HL-60 (cell line): Measurements from ENCODE around the gene GAS6.

Source experiments
- GABPA ChIP-seq: IDR thresholded peaks from 2 replicates; pipeline ENCODE4 v1.6.1; 2012; ENCODE audit warnings: low read depth
- POLR2AphosphoS5 ChIP-seq: IDR thresholded peaks from 2 replicates; pipeline ENCODE4 v1.6.1; 2012; ENCODE audit warnings: low read depth
- SPI1 ChIP-seq: IDR thresholded peaks from 2 replicates; pipeline ENCODE4 v1.6.1; 2012; ENCODE audit warnings: low read depth, mild to moderate bottlenecking, borderline replicate concordance
- TF ChIP-seq, protein P1 (sequence below): IDR thresholded peaks from 2 replicates; pipeline ENCODE4 v1.6.1; 2012; ENCODE audit warnings: low read depth; ENCODE audit not compliant: insufficient replicate concordance
- TF ChIP-seq, protein P2 (sequence below): IDR thresholded peaks from one replicate; pipeline ENCODE4 v1.5.1; 2011; ENCODE audit warnings: low read length, control low read depth, inconsistent platforms; ENCODE audit not compliant: insufficient read depth

DNA sequence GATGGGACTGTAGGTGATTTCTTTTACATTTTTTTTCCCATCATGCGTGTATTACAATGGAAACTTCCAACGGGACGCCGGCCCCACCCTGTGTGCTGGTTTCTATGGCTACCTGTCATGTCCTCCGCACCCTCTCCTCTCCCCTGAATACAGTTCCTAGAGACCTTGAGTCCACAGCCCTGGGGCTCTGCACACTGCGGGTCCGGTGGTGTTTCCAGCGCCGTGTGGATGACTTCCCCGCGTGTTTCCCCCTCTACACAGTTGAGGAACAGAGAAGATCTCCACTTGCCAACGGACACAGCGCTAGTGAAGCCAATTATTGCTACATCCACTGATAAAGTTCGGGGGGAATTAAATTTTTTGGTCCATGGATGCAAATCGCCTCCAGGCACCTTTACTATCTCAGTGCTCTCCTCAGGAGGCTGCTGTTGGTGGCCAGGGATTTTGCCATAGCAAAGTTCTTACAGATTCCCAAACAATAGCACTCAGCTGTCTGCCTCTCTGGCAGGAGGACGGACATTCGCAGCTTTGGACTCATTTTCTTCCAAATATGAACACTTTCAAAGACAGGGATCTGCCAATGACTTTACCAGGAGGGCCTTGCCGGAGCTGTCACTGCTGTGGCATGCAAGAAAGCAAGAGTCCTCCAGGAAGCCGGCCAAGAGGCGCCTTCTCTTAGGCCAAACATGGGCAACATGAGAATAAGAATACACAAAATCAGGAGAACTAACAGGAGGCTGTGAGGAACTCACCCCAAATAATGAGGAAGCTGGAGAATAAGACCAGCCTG, 39.3 kb upstream of the GAS6 start:
- TF ChIP-seq, protein P1, sequence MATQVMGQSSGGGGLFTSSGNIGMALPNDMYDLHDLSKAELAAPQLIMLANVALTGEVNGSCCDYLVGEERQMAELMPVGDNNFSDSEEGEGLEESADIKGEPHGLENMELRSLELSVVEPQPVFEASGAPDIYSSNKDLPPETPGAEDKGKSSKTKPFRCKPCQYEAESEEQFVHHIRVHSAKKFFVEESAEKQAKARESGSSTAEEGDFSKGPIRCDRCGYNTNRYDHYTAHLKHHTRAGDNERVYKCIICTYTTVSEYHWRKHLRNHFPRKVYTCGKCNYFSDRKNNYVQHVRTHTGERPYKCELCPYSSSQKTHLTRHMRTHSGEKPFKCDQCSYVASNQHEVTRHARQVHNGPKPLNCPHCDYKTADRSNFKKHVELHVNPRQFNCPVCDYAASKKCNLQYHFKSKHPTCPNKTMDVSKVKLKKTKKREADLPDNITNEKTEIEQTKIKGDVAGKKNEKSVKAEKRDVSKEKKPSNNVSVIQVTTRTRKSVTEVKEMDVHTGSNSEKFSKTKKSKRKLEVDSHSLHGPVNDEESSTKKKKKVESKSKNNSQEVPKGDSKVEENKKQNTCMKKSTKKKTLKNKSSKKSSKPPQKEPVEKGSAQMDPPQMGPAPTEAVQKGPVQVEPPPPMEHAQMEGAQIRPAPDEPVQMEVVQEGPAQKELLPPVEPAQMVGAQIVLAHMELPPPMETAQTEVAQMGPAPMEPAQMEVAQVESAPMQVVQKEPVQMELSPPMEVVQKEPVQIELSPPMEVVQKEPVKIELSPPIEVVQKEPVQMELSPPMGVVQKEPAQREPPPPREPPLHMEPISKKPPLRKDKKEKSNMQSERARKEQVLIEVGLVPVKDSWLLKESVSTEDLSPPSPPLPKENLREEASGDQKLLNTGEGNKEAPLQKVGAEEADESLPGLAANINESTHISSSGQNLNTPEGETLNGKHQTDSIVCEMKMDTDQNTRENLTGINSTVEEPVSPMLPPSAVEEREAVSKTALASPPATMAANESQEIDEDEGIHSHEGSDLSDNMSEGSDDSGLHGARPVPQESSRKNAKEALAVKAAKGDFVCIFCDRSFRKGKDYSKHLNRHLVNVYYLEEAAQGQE: no peak
- TF ChIP-seq, protein P2, sequence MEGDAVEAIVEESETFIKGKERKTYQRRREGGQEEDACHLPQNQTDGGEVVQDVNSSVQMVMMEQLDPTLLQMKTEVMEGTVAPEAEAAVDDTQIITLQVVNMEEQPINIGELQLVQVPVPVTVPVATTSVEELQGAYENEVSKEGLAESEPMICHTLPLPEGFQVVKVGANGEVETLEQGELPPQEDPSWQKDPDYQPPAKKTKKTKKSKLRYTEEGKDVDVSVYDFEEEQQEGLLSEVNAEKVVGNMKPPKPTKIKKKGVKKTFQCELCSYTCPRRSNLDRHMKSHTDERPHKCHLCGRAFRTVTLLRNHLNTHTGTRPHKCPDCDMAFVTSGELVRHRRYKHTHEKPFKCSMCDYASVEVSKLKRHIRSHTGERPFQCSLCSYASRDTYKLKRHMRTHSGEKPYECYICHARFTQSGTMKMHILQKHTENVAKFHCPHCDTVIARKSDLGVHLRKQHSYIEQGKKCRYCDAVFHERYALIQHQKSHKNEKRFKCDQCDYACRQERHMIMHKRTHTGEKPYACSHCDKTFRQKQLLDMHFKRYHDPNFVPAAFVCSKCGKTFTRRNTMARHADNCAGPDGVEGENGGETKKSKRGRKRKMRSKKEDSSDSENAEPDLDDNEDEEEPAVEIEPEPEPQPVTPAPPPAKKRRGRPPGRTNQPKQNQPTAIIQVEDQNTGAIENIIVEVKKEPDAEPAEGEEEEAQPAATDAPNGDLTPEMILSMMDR: no peak
- TF ChIP-seq POLR2AphosphoS5: no peak
- no peak for TF ChIP-seq GABPA
- no peak for TF ChIP-seq SPI1
